Left lung (tissue), 10 donors: ENCODE data around the gene TIGAR. TPM values are rescaled to one million over a fixed set of nuclear protein-coding genes. Genes with fewer than 3 reads are reported as not detected.

ENCODE experiments used
- ATAC-seq: fragments of 200-7000 bp; cut with Tn5 transposase; one replicate; pipeline ENCODE4 v1.9.1; 2020; ENCODE audit warnings: moderate library complexity
- DNase-seq, 4 donors: peaks; one replicate each; pipeline ENCODE4 v3.0.0-alpha.2; 2013 to 2020
- H3K27ac ChIP-seq, 2 donors: fragments of 200-600 bp; sonication (generic) in 1 of 2; one replicate each; pipeline versions ENCODE4 v1.5.0 to v1.8.0; 2020 to 2021
- H3K27me3 ChIP-seq, 2 donors: fragments of 200-600 bp; sonication (generic) in 1 of 2; one replicate each; pipeline versions ENCODE4 v1.5.0 to v1.8.0; 2020 to 2021
- H3K36me3 ChIP-seq, 2 donors: fragments of 200-600 bp; sonication (generic) in 1 of 2; one replicate each; pipeline versions ENCODE4 v1.5.0 to v1.8.0; 2020 to 2021
- H3K4me1 ChIP-seq, 2 donors: fragments of 200-600 bp; one replicate each; pipeline ENCODE4 v1.8.0; 2021
- H3K4me3 ChIP-seq, 2 donors: fragments of 200-600 bp; sonication (generic) in 1 of 2; one replicate each; pipeline versions ENCODE4 v1.5.0 to v1.8.0; 2020 to 2021; ENCODE audit warnings: mild to moderate bottlenecking in 1 of 2
- H3K9me3 ChIP-seq, 2 donors: fragments of 200-600 bp; sonication (generic) in 1 of 2; one replicate each; pipeline versions ENCODE4 v1.5.0 to v1.8.0; 2020 to 2021
- CTCF ChIP-seq, 2 donors: fragments of 200-600 bp; sonication (generic) in 1 of 2; IDR thresholded peaks; one replicate each; pipeline versions ENCODE4 v1.5.0 to v1.8.0; 2021; ENCODE audit warnings: antibody characterized with exemption in 2 of 2
- intact Hi-C, 2 donors: fragments of 100-400 bp; cut with DNase I; formaldehyde crosslinking; loops; one replicate each; pipeline versions ENCODE4 v1.11.2 to v1.14.2; 2022
- polyA plus RNA-seq, 6 donors: library from polyadenylated mRNA; unstranded; fragments of 120-200 nt; gene quantifications; one replicate each; pipeline ENCODE4 v1.2.1, GENCODE V29; 2013; ENCODE audit not compliant: insufficient read length in 6 of 6
- total RNA-seq, 2 donors: library from RNA; stranded (reverse); fragmentation: NEBNext Ultra II Directional; extraction: Animal tissue kit (Norgen Biotek cat#: 25700); gene quantifications; one replicate each; pipeline ENCODE4 v1.2.1, GENCODE V29; 2021
- donor health status: DM: no; HTN: yes; CAD: no.
- donor health status: DM: no; HTN: no; CAD: no.

TIGAR gene
- total and polyA plus RNA-seq, 8 donors = 2.7 to 21.4 (median 5.0) TPM

- ATAC-seq (no peak), DNase-seq (no peak)
- H3K4me1 ChIP-seq = no peaks in the 10 kb centered on the region
- intact Hi-C loops = no loop called here
- TF ChIP-seq CTCF (IDR thresholded peaks at IDR 0.05) = no peak
- no peaks in the 10 kb centered on the region for H3K9me3 ChIP-seq
- H3K36me3 ChIP-seq = no peaks in the 10 kb centered on the region
- H3K27ac ChIP-seq = no peak overlapping the region
- H3K27me3 ChIP-seq = peaks cover 0 to 37% of the 10 kb centered on the region in 2 donors
- no peak overlapping the region for H3K4me3 ChIP-seq
Observed at GRCh38 chr12:4395818-4396217, 74.8 kb downstream of the TIGAR start.

GRCh38 chr12:4401117-4401516 is 80.1 kb downstream of the TIGAR start:
- Histone ChIP-seq H3K4me1 (no peaks in the 10 kb centered on the region), H3K27me3 (peaks cover 0 to 16% of the 10 kb centered on the region in 2 donors), H3K4me3 (no peak overlapping the region), H3K27ac (no peak overlapping the region), H3K36me3 (no peaks in the 10 kb centered on the region), H3K9me3 (no peaks in the 10 kb centered on the region)
- no peak for TF ChIP-seq CTCF (IDR thresholded peaks at IDR 0.05)
- no peak for DNase-seq
- intact Hi-C loops = no loop called here
- ATAC-seq = no peak

GRCh38 chr12:4402996-4403395 is 82.0 kb downstream of the TIGAR start:
- Histone ChIP-seq H3K27me3 (peaks cover 0 to 16% of the 10 kb centered on the region in 2 donors), H3K27ac (no peak overlapping the region), H3K9me3 (no peaks in the 10 kb centered on the region), H3K4me1 (no peaks in the 10 kb centered on the region), H3K4me3 (no peak overlapping the region), H3K36me3 (no peaks in the 10 kb centered on the region)
- DNase-seq (no peak), ATAC-seq (no peak)
- TF ChIP-seq CTCF (IDR thresholded peaks at IDR 0.05) = no peak
- intact Hi-C loops = no loop called here

Other genes starting within 250 kb of the TIGAR start
- gene CCND2, start 47.5 kb upstream of the TIGAR start, total RNA-seq = 100 to 1,000 TPM; 101 to 203 TPM
- 10 to 100 TPM; 45.6 to 73.5 (median 52.4) TPM for gene CCND2, start 47.5 kb upstream of the TIGAR start, polyA plus RNA-seq
- not detected for gene FGF23, start 58.5 kb downstream of the TIGAR start, total RNA-seq
- under 1 TPM in 3 of 6 donors, not detected in 3; 0.04 to 0.12 (median 0.07) TPM for gene FGF23, start 58.5 kb downstream of the TIGAR start, polyA plus RNA-seq
- gene FGF6, start 124.6 kb downstream of the TIGAR start, total RNA-seq = not detected
- not detected for gene FGF6, start 124.6 kb downstream of the TIGAR start, polyA plus RNA-seq
- gene RAD51AP1, start 217.7 kb downstream of the TIGAR start, total RNA-seq = 1 to 10 TPM; 7.5 TPM
- 10 to 100 TPM; 19.1 to 41.3 (median 30.1) TPM for gene RAD51AP1, start 217.7 kb downstream of the TIGAR start, polyA plus RNA-seq
- gene DYRK4, start 241.0 kb downstream of the TIGAR start, total RNA-seq = 10 to 100 TPM; 35.0 to 36.2 TPM
- gene DYRK4, start 241.0 kb downstream of the TIGAR start, polyA plus RNA-seq = 10 to 100 TPM; 53.4 to 65.4 (median 59.9) TPM